Pancreas (tissue), 10 donors: ENCODE results near the gene RHO. TPM values are rescaled to one million over a fixed set of nuclear protein-coding genes. Genes with fewer than 3 reads are reported as not detected.

Source experiments
- ATAC-seq, 4 donors: fragments of 200-7000 bp; cut with Tn5 transposase; one replicate each; pipeline versions ENCODE4 v1.8.0 to v1.9.1; 2020; ENCODE audit warnings: mild to moderate bottlenecking in 4 of 4, moderate library complexity in 4 of 4
- DNase-seq, 6 donors: peaks; one replicate each; pipeline ENCODE4 v3.0.0-alpha.2; 2020
- FAIRE-seq: peaks from 2 replicates; lab custom pipeline; 2012; peaks lifted over from hg19 to GRCh38; lab: Jason Lieb, UNC
- H3K27ac ChIP-seq, 4 donors: fragments of 200-600 bp; sonication (generic); 1 replicate in 3 of 4; 2 replicates in 1 of 4; pipeline versions ENCODE4 v1.5.0 to v1.8.0; 2020
- H3K27me3 ChIP-seq, 4 donors: fragments of 200-600 bp; one replicate each; pipeline ENCODE4 v1.8.0; 2021
- H3K36me3 ChIP-seq, 3 donors: fragments of 200-600 bp; sonication (generic) in 1 of 3; one replicate each; pipeline versions ENCODE4 v1.5.0 to v1.8.0; 2020 to 2021
- H3K4me1 ChIP-seq, 3 donors: fragments of 200-600 bp; one replicate each; pipeline ENCODE4 v1.8.0; 2021
- H3K4me3 ChIP-seq, 4 donors: fragments of 200-600 bp; sonication (generic) in 2 of 4; one replicate each; pipeline versions ENCODE4 v1.5.0 to v1.8.0; 2020 to 2021
- H3K9me3 ChIP-seq, 4 donors: fragments of 200-600 bp; one replicate each; pipeline ENCODE4 v1.8.0; 2021
- CTCF ChIP-seq, 4 donors: fragments of 200-600 bp; sonication (generic) in 3 of 4; IDR thresholded peaks; one replicate each; pipeline versions ENCODE4 v1.5.0 to v1.8.0; 2021; ENCODE audit warnings: antibody characterized with exemption in 4 of 4
- WGBS, 2 donors: extraction: QIAGEN DNeasy Blood & Tissue Kit; methylation state at CpG; one replicate each; pipeline ENCODE4 v1.1.7; 2013; 5-methylcytosine and 5-hydroxymethylcytosine counted together
- intact Hi-C, 3 donors: fragments of 100-400 bp; cut with DNase I; formaldehyde crosslinking; loops; one replicate each; pipeline versions ENCODE4 v1.11.1 to v1.14.2; 2022
- polyA plus RNA-seq, 2 donors: library from polyadenylated mRNA; stranded (reverse); fragments of 200-250 nt; gene quantifications; one replicate each; pipeline ENCODE4 v1.2.3, GENCODE V29; 2013
- total RNA-seq, 6 donors: library from RNA; stranded (reverse); fragmentation: NEBNext Ultra II Directional in 4 of 6; extraction: Animal tissue kit (Norgen Biotek cat#: 25700) in 4 of 6; gene quantifications; one replicate each; pipeline versions ENCODE4 v1.2.1 to v1.2.4, GENCODE V29; 2021 to 2023
- donor health status: healthy with polysubstance abuse.
- donor health status: DM: no; HTN: no; CAD: no; lungs with moderate emphysema.
- donor health status: DM: no; HTN: no; CAD: no.
- donor health status: control.
- donor health status: control.
- donor health status: Bipolar disorder and iron deficiency.
- donor health status: DM: yes; HTN: yes; CAD: no.
- donor health status: DM: no; HTN: no; CAD: no.
- donor health status: DM: no; HTN: no; CAD: no.
- donor health status: DM: yes; HTN: yes; CAD: no.

Gene RHO
- total and polyA plus RNA-seq, 8 donors, result 0.05 TPM; not detected in 7

GRCh38 chr3:129535075-129535474 lies 6.6 kb downstream of the RHO start:
- no peak for FAIRE-seq

GRCh38 chr3:129536374-129536667 lies 7.9 kb downstream of the RHO start:
- FAIRE-seq, result no peak
- TF ChIP-seq CTCF (IDR thresholded peaks at IDR 0.05), result no peak
- Histone ChIP-seq H3K4me1 (no peaks in the 10 kb centered on the region), H3K27me3 (no peaks in the 10 kb centered on the region), H3K9me3 (no peaks in the 10 kb centered on the region), H3K27ac (no peak overlapping the region), H3K36me3 (no peaks in the 10 kb centered on the region), H3K4me3 (no peak overlapping the region)
- ATAC-seq, result no peak
- no peak for DNase-seq
- intact Hi-C loops, result no loop called here
- 70 to 86% methylated on average over 2 of the region's 2 CpGs for WGBS, 2 donors

More at GRCh38 chr3:129535075-129535474, 6.6 kb downstream of the RHO start:
- H3K27me3 ChIP-seq, result no peaks in the 10 kb centered on the region
- H3K4me1 ChIP-seq, result no peaks in the 10 kb centered on the region
- H3K9me3 ChIP-seq, result no peaks in the 10 kb centered on the region
- ATAC-seq (no peak), DNase-seq (no peak)
- TF ChIP-seq CTCF (IDR thresholded peaks at IDR 0.05), result no peak
- peak overlapping the region in 1 of 4 donors; percentile 40 for H3K27ac ChIP-seq
- intact Hi-C loops, result no loop called here
- WGBS, 2 donors, result 80 to 88% methylated on average over 1 of the region's 1 CpG
- no peak overlapping the region for H3K4me3 ChIP-seq
- H3K36me3 ChIP-seq, result no peaks in the 10 kb centered on the region

GRCh38 chr3:129536804-129537203 lies 8.4 kb downstream of the RHO start:
- Histone ChIP-seq H3K36me3 (no peaks in the 10 kb centered on the region), H3K27me3 (no peaks in the 10 kb centered on the region), H3K27ac (no peak overlapping the region), H3K9me3 (no peaks in the 10 kb centered on the region), H3K4me3 (no peak overlapping the region), H3K4me1 (no peaks in the 10 kb centered on the region)
- no peak for TF ChIP-seq CTCF (IDR thresholded peaks at IDR 0.05)
- 87 to 95% methylated on average over 3 of the region's 3 CpGs for WGBS, 2 donors
- FAIRE-seq, result no peak
- ATAC-seq, result no peak
- no peak for DNase-seq
- intact Hi-C loops, result no loop called here

GRCh38 chr3:129539206-129539605 lies 10.8 kb downstream of the RHO start:
- TF ChIP-seq CTCF (IDR thresholded peaks at IDR 0.05), result no peak
- no peak for ATAC-seq
- intact Hi-C loops, result no loop called here
- Histone ChIP-seq H3K4me1 (no peaks in the 10 kb centered on the region), H3K36me3 (no peaks in the 10 kb centered on the region), H3K4me3 (no peak overlapping the region), H3K27ac (no peak overlapping the region), H3K9me3 (no peaks in the 10 kb centered on the region), H3K27me3 (no peaks in the 10 kb centered on the region)
- DNase-seq, result no peak
- no peak for FAIRE-seq
- WGBS, 2 donors, result 89 to 94% methylated on average over 8 of the region's 8 CpGs

- Histone ChIP-seq H3K36me3 (no peaks in the 10 kb centered on the region), H3K27me3 (no peaks in the 10 kb centered on the region), H3K4me3 (no peak overlapping the region), H3K27ac (no peak overlapping the region), H3K4me1 (no peaks in the 10 kb centered on the region), H3K9me3 (no peaks in the 10 kb centered on the region)
- WGBS, 2 donors, result 86 to 93% methylated on average over 11 of the region's 11 CpGs
- intact Hi-C loops, result no loop called here
- FAIRE-seq, result no peak
- no peak for ATAC-seq
- TF ChIP-seq CTCF (IDR thresholded peaks at IDR 0.05), result no peak
- DNase-seq, result no peak
Observed at GRCh38 chr3:129540776-129541516, 12.5 kb downstream of the RHO start.
